Kidney (tissue), 14 donors: Measurements from ENCODE around the gene GTPBP6. TPM values are rescaled to one million over a fixed set of nuclear protein-coding genes. Genes with fewer than 3 reads are reported as not detected.
A peak's percentile ranks its signal among the peaks of the same experiment; 100 is the strongest.

Experiments used
- DNase-seq, 5 donors: peaks; one replicate each; pipeline ENCODE4 v3.0.0-alpha.2; 2013 to 2020
- FAIRE-seq: peaks from 2 replicates; lab custom pipeline; 2012; peaks lifted over from hg19 to GRCh38; lab: Jason Lieb, UNC
- H3K27ac ChIP-seq, 2 donors: one replicate each; pipeline ENCODE4 v1.7.0; 2013; ENCODE audit warnings: low read depth in 2 of 2, low read length in 2 of 2, inconsistent platforms in 1 of 2
- H3K27me3 ChIP-seq: one replicate; pipeline ENCODE4 v1.7.1; 2013; ENCODE audit warnings: low read length, inconsistent platforms; ENCODE audit not compliant: control insufficient read depth, insufficient read depth
- H3K36me3 ChIP-seq, 3 donors: one replicate each; pipeline versions ENCODE4 v1.7.0 to v1.7.1; 2013; ENCODE audit warnings: low read length in 3 of 3, control low read depth in 1 of 3, inconsistent platforms in 1 of 3; ENCODE audit not compliant: insufficient read depth in 3 of 3, control insufficient read depth in 2 of 3
- H3K4me1 ChIP-seq, 3 donors: one replicate each; pipeline versions ENCODE4 v1.7.0 to v1.7.1; 2013; ENCODE audit warnings: low read length in 3 of 3, inconsistent platforms in 1 of 3, low read depth in 1 of 3; ENCODE audit not compliant: control insufficient read depth in 2 of 3, insufficient read depth in 2 of 3
- H3K4me3 ChIP-seq, 3 donors: one replicate each; pipeline versions ENCODE4 v1.7.0 to v1.8.1; 2013; ENCODE audit warnings: low read length in 3 of 3, control low read depth in 1 of 3, inconsistent platforms in 1 of 3
- H3K9ac ChIP-seq, 3 donors: one replicate each; pipeline versions ENCODE4 v1.7.0 to v1.7.1; 2013; ENCODE audit warnings: low read length in 3 of 3, control low read depth in 1 of 3, inconsistent platforms in 1 of 3
- H3K9me3 ChIP-seq, 3 donors: one replicate each; pipeline versions ENCODE4 v1.7.0 to v1.7.1; 2013; ENCODE audit warnings: low read length in 3 of 3, control low read depth in 1 of 3, inconsistent platforms in 1 of 3; ENCODE audit not compliant: control insufficient read depth in 2 of 3, insufficient read depth in 1 of 3
- CTCF ChIP-seq: IDR thresholded peaks from 3 replicates; pipeline ENCODE4 v1.5.1; 2012; ENCODE audit warnings: mild to moderate bottlenecking, moderate library complexity, borderline replicate concordance; ENCODE audit not compliant: insufficient read depth; ENCODE audit errors: extremely low read depth
- intact Hi-C: fragments of 100-400 bp; cut with DNase I; formaldehyde crosslinking; loops from one replicate; pipeline ENCODE4 v1.11.1; 2022
- polyA plus RNA-seq: library from polyadenylated mRNA; stranded (reverse); fragments of 350-450 nt; fragmentation: Illumina TruSeq; extraction: RNeasy Lipid Tissue Mini Kit (QIAGEN cat#74804); gene quantifications from one replicate; pipeline ENCODE4 v1.2.3, GENCODE V29; 2014; ENCODE audit warnings: low read depth, low replicate concordance; ENCODE audit not compliant: insufficient read depth
- total RNA-seq: library from RNA; stranded (reverse); fragmentation: NEBNext Ultra II Directional; extraction: Animal tissue kit (Norgen Biotek cat#: 25700); gene quantifications from one replicate; pipeline ENCODE4 v1.2.1, GENCODE V29; 2021
- donor health status: control.
- donor health status: control.
- donor health status: control.
- donor health status: control.
- donor health status: control.
- donor health status: DM: yes; HTN: yes; CAD: no.
- donor health status: Normal renal cell carcinoma (clear cell type).

The GTPBP6 gene
- total and polyA plus RNA-seq, 2 donors from 2014 or later: 50.1 to 61.9 TPM

- no peak overlapping the region for H3K9ac ChIP-seq
- FAIRE-seq (no peak), DNase-seq (peak in 1 of 5 donors; percentile 57)
- H3K4me1 ChIP-seq: peaks cover 0 to 2% (median 2%) of the 10 kb centered on the region in 3 donors
- no peak overlapping the region for H3K27ac ChIP-seq
- intact Hi-C loops: no loop called here
- no peak for TF ChIP-seq CTCF
- H3K4me3 ChIP-seq: no peak overlapping the region
- no peaks in the 10 kb centered on the region for H3K9me3 ChIP-seq
- H3K36me3 ChIP-seq: peaks cover 4 to 14% (median 7%) of the 10 kb centered on the region in 3 donors
- H3K27me3 ChIP-seq: no peaks in the 10 kb centered on the region
Measured at GRCh38 chrX:288561-288991, 30.0 kb downstream of the GTPBP6 start.

- Histone ChIP-seq H3K9me3 (no peaks in the 10 kb centered on the region), H3K9ac (no peak overlapping the region), H3K4me1 (peaks cover 0 to 2% (median 2%) of the 10 kb centered on the region in 3 donors), H3K4me3 (no peak overlapping the region), H3K27ac (no peak overlapping the region), H3K27me3 (no peaks in the 10 kb centered on the region), H3K36me3 (peaks cover 3 to 11% (median 7%) of the 10 kb centered on the region in 3 donors)
- FAIRE-seq (no peak), DNase-seq (no peak)
- TF ChIP-seq CTCF: no peak
- intact Hi-C loops: no loop called here
Measured at GRCh38 chrX:287670-288069, 30.9 kb downstream of the GTPBP6 start.

- H3K4me3 ChIP-seq: peak overlapping the region in 1 of 3 donors; percentile 22
- H3K9me3 ChIP-seq: no peaks in the 10 kb centered on the region
- H3K9ac ChIP-seq: no peak overlapping the region
- peaks cover 0 to 4% (median 2%) of the 10 kb centered on the region in 3 donors for H3K4me1 ChIP-seq
- DNase-seq (no peak), FAIRE-seq (no peak)
- intact Hi-C loops: no loop called here
- no peak overlapping the region for H3K27ac ChIP-seq
- H3K27me3 ChIP-seq: no peaks in the 10 kb centered on the region
- H3K36me3 ChIP-seq: peaks cover 3 to 11% (median 7%) of the 10 kb centered on the region in 3 donors
- TF ChIP-seq CTCF: no peak
Measured at GRCh38 chrX:285076-285677, 33.4 kb downstream of the GTPBP6 start.
